Left ventricle myocardium inferior (tissue), 1 donor: ENCODE measurements around the gene BCR. TPM values are rescaled to one million over a fixed set of nuclear protein-coding genes. Genes with fewer than 3 reads are reported as not detected.

Experiments used
- DNase-seq: peaks from one replicate; pipeline ENCODE4 v3.0.0-alpha.2; 2020
- H3K27ac ChIP-seq: fragments of 200-600 bp; replicated peaks from 2 replicates; pipeline ENCODE4 v1.8.0; 2021
- H3K27me3 ChIP-seq: fragments of 200-600 bp; 2 replicates; pipeline ENCODE4 v1.8.0; 2021; ENCODE audit warnings: low read depth
- H3K36me3 ChIP-seq: fragments of 200-600 bp; 2 replicates; pipeline ENCODE4 v1.8.0; 2021
- H3K4me1 ChIP-seq: fragments of 200-600 bp; 2 replicates; pipeline ENCODE4 v1.8.0; 2021
- H3K4me3 ChIP-seq: fragments of 200-600 bp; 2 replicates; pipeline ENCODE4 v1.8.0; 2021; ENCODE audit warnings: mild to moderate bottlenecking, moderate library complexity
- H3K9me3 ChIP-seq: fragments of 200-600 bp; replicated peaks from 2 replicates; pipeline ENCODE4 v1.8.0; 2021
- intact Hi-C: fragments of 100-400 bp; cut with micrococcal nuclease; formaldehyde crosslinking; loops from one replicate; pipeline ENCODE4 v1.11.0; 2022
- total RNA-seq: library from RNA; stranded (reverse); fragmentation: NEBNext Ultra II Directional; extraction: Animal tissue kit (Norgen Biotek cat#: 25700); gene quantifications from one replicate; pipeline ENCODE4 v1.2.1, GENCODE V29; 2021
- TF ChIP-seq, protein P1 (sequence below): fragments of 200-600 bp; IDR thresholded peaks from 2 replicates; pipeline ENCODE4 v1.8.0; 2021; ENCODE audit warnings: antibody characterized with exemption, mild to moderate bottlenecking, borderline replicate concordance
- donor health status: DM: no; HTN: yes; CAD: no; lungs with severe emphysema.

The BCR gene
- total RNA-seq, 1 donor from 2014 or later: 26.7 TPM

DNA sequence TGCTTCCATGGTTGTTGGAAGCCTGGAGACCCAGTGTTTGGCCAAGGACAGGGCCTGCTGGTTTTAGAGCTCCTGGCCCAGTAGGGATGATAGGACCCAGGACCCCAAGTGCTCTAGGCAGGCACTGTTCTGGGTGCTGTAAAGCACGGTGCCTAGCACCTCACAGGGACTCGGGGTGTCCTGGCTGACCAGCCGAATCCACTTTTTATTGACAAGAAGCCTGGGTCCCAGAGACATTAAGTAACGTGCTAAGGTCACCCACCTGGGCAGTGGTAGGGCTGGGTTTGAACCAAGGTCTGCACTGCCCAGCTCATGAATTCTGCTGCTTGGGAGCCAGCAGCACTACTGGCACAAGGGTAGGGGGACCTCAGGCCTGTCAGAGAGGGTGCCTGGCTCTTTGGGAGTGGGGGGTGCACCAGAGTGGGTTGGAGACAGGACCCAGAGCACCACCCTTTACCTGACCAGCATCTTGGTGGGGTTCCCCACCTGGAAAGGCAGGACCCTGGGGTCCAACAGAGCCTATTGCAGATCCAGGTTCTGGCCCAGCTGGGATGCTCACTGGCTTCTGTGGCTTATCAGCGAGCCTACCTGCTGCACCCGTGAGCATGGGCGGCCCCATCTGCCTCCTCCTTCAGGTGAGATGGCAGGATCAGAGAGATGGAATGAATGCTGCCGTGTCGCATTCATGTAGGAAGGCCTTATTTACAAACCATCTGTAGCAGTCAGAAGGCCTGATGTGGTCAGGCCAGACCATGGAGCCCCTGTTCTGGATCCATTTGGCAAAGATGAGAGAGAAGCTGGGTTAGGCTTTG is 52.0 kb downstream of the BCR start:
- intact Hi-C loops: no loop called here
- no peak overlapping the region for H3K4me3 ChIP-seq
- TF ChIP-seq, protein P1, sequence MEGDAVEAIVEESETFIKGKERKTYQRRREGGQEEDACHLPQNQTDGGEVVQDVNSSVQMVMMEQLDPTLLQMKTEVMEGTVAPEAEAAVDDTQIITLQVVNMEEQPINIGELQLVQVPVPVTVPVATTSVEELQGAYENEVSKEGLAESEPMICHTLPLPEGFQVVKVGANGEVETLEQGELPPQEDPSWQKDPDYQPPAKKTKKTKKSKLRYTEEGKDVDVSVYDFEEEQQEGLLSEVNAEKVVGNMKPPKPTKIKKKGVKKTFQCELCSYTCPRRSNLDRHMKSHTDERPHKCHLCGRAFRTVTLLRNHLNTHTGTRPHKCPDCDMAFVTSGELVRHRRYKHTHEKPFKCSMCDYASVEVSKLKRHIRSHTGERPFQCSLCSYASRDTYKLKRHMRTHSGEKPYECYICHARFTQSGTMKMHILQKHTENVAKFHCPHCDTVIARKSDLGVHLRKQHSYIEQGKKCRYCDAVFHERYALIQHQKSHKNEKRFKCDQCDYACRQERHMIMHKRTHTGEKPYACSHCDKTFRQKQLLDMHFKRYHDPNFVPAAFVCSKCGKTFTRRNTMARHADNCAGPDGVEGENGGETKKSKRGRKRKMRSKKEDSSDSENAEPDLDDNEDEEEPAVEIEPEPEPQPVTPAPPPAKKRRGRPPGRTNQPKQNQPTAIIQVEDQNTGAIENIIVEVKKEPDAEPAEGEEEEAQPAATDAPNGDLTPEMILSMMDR: no peak
- no peaks in the 10 kb centered on the region for H3K27me3 ChIP-seq
- peaks cover 21% of the 10 kb centered on the region for H3K9me3 ChIP-seq
- no peaks in the 10 kb centered on the region for H3K36me3 ChIP-seq
- H3K4me1 ChIP-seq: peaks cover 70% of the 10 kb centered on the region
- DNase-seq: no peak
- no peak overlapping the region for H3K27ac ChIP-seq

- peak overlapping the region; percentile 55 for H3K27ac ChIP-seq
- intact Hi-C loops: no loop called here
- DNase-seq: peak; percentile 74
- TF ChIP-seq, protein P1: peak; percentile 25
- H3K4me1 ChIP-seq: peaks cover 73% of the 10 kb centered on the region
- peaks cover 14% of the 10 kb centered on the region for H3K9me3 ChIP-seq
- no peaks in the 10 kb centered on the region for H3K36me3 ChIP-seq
- no peaks in the 10 kb centered on the region for H3K27me3 ChIP-seq
- H3K4me3 ChIP-seq: no peak overlapping the region
Measured at GRCh38 chr22:23233084-23233531, 52.8 kb downstream of the BCR start.

DNA sequence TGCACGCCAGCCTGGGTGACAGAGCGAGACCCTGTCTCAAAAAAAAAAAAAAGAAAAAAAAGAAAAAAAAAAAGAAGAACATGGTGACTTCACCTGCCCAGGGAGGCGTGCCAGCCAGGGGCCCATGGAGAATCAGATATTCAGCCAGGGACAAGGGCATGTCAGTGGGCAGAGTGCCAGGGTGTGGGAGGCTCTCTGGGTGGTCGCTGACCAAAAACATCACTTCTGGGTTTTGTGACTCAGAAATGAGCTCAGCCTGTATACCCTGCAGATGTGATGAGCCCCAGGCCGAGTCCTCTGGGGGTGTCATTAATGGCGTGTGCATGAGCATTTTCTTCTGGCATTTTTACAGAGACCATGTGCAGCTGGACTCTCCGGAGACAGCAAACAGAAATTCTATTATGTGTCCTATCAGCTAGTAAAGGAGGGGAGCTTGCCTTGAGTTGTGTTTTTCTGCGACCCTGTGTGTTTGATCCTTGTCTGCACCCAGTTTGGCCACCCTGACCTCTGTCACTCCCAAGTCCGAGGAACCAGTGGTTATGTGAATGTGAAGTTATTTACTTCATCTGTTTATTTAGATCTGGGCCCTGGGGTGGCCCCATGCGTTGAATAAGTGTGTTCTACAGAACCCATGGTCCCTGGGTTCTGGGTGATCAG is 53.6 kb downstream of the BCR start:
- DNase-seq: peak; percentile 60
- H3K4me1 ChIP-seq: peaks cover 78% of the 10 kb centered on the region
- intact Hi-C loops: no loop called here

GRCh38 chr22:23234409-23235161 is 54.3 kb downstream of the BCR start:
- Histone ChIP-seq H3K27ac (peak overlapping the region; percentile 9), H3K9me3 (no peaks in the 10 kb centered on the region), H3K27me3 (no peaks in the 10 kb centered on the region), H3K4me3 (no peak overlapping the region), H3K36me3 (no peaks in the 10 kb centered on the region), H3K4me1 (peaks cover 78% of the 10 kb centered on the region)
- DNase-seq: no peak
- intact Hi-C loops: no loop called here
- TF ChIP-seq, protein P1: no peak

More for the DNA sequence above, 53.6 kb downstream of the BCR start:
- H3K27me3 ChIP-seq: no peaks in the 10 kb centered on the region
- no peak overlapping the region for H3K4me3 ChIP-seq
- H3K9me3 ChIP-seq: peaks cover 6% of the 10 kb centered on the region
- H3K36me3 ChIP-seq: no peaks in the 10 kb centered on the region
- TF ChIP-seq, protein P1: no peak
- H3K27ac ChIP-seq: peak overlapping the region; percentile 55

DNA sequence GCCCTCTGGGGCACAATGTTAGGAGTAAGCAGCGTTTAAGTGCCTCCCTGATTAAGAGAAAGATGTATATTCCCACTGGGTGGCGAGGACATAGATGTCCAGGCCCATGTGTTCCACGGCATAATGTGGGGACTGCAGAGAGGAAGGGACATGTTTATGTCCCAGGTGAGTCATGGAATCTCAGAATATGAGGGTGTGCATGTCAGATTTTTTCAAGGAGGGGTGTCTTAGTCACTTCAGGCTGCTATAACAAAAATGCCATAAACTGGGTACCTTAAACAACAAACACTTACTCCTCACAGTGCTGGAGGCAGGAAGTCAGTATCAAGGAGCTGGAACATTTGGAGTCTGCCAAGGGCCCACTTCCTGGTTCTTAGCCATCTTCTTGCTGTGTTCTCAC is 55.1 kb downstream of the BCR start:
- no peaks in the 10 kb centered on the region for H3K36me3 ChIP-seq
- TF ChIP-seq, protein P1: no peak
- no peak overlapping the region for H3K4me3 ChIP-seq
- no peaks in the 10 kb centered on the region for H3K9me3 ChIP-seq
- intact Hi-C loops: no loop called here
- H3K4me1 ChIP-seq: peaks cover 78% of the 10 kb centered on the region
- no peaks in the 10 kb centered on the region for H3K27me3 ChIP-seq
- no peak overlapping the region for H3K27ac ChIP-seq
- DNase-seq: no peak
